GM18861 (cell line): ENCODE results near the gene TLR3.
A peak's percentile ranks its signal among the peaks of the same experiment; 100 is the strongest.

Experiments
- ATAC-seq: cut with Tn5 transposase; IDR thresholded peaks from one replicate; pipeline ENCODE4 v1.9.1; 2021; ENCODE audit not compliant: unreplicated experiment

Gene TLR3

GRCh38 chr4:186104114-186104889, 35.3 kb downstream of the TLR3 start, which contains the start of gene FAM149A:
Gene FAM149A (plus strand): TSS chr4:186104704.
- peak; percentile 48 for ATAC-seq

- ATAC-seq, result peak; percentile 28
Measured at GRCh38 chr4:186104890-186105646, 36.1 kb downstream of the TLR3 start.

- no peak for ATAC-seq
Measured at GRCh38 chr4:186105647-186106321, 36.8 kb downstream of the TLR3 start.

- no peak for ATAC-seq
Measured at GRCh38 chr4:186107947-186108346, 39.0 kb downstream of the TLR3 start.

- ATAC-seq, result no peak
Measured at GRCh38 chr4:186108391-186108790, 39.4 kb downstream of the TLR3 start.

GRCh38 chr4:186109245-186109644, 40.3 kb downstream of the TLR3 start:
- ATAC-seq, result no peak

- no peak for ATAC-seq
Measured at GRCh38 chr4:186116697-186117096, 47.7 kb downstream of the TLR3 start.

- no peak for ATAC-seq
Measured at GRCh38 chr4:186118582-186118981, 49.6 kb downstream of the TLR3 start.

- no peak for ATAC-seq
Measured at GRCh38 chr4:186121057-186121456, 52.1 kb downstream of the TLR3 start.

GRCh38 chr4:186128842-186129241, 59.9 kb downstream of the TLR3 start:
- no peak for ATAC-seq

GRCh38 chr4:186131935-186132334, 63.0 kb downstream of the TLR3 start:
- ATAC-seq, result no peak

- ATAC-seq, result peak; percentile 32
Measured at GRCh38 chr4:186132577-186133242, 63.8 kb downstream of the TLR3 start.

- ATAC-seq, result peak; percentile 98
Measured at GRCh38 chr4:186134257-186134656, 65.3 kb downstream of the TLR3 start.

GRCh38 chr4:186134861-186135260, 65.9 kb downstream of the TLR3 start:
- no peak for ATAC-seq

- ATAC-seq, result peak; percentile 20
Measured at GRCh38 chr4:186137196-186137794, 68.3 kb downstream of the TLR3 start.
